ENCODE measurements around the gene DIS3L2. TPM values are rescaled to one million over a fixed set of nuclear protein-coding genes. Genes with fewer than 3 reads are reported as not detected.

DIS3L2 gene
- total RNA-seq, 2 donors from 2014 or later: 38.8 to 76.0 TPM

- H3K9me3 Mint-ChIP-seq: no peaks in the 10 kb centered on the region
- no peak overlapping the region for H3K4me3 Mint-ChIP-seq
- no peak overlapping the region for H3K27ac Mint-ChIP-seq
- no peaks in the 10 kb centered on the region for H3K27me3 Mint-ChIP-seq
- DNase-seq (ENCODE audit: low spot score) (no peak), ATAC-seq (no peak)
- H3K36me3 Mint-ChIP-seq: no peaks in the 10 kb centered on the region
- H3K4me1 Mint-ChIP-seq (ENCODE audit: low read depth in 2 of 2): peaks cover 17 to 19% of the 10 kb centered on the region in 2 donors
Measured at GRCh38 chr2:231988179-231988866, 26.8 kb downstream of the DIS3L2 start.

- Mint-ChIP-seq H3K4me1 (ENCODE audit: low read depth in 2 of 2) (peaks cover 19 to 21% of the 10 kb centered on the region in 2 donors), H3K27me3 (no peaks in the 10 kb centered on the region), H3K36me3 (no peaks in the 10 kb centered on the region), H3K9me3 (no peaks in the 10 kb centered on the region), H3K27ac (no peak overlapping the region), H3K4me3 (no peak overlapping the region)
- no peak for DNase-seq (ENCODE audit: low spot score)
- ATAC-seq: no peak
Measured at GRCh38 chr2:231991664-231992063, 30.2 kb downstream of the DIS3L2 start.

- DNase-seq (ENCODE audit: low spot score): no peak
- Mint-ChIP-seq H3K36me3 (no peaks in the 10 kb centered on the region), H3K27me3 (no peaks in the 10 kb centered on the region), H3K27ac (no peak overlapping the region), H3K4me3 (no peak overlapping the region), H3K4me1 (ENCODE audit: low read depth in 2 of 2) (peaks cover 25 to 30% of the 10 kb centered on the region in 2 donors), H3K9me3 (no peaks in the 10 kb centered on the region)
- no peak for ATAC-seq
Measured at GRCh38 chr2:231992888-231993287, 31.4 kb downstream of the DIS3L2 start.

GRCh38 chr2:231996797-231997540 lies 35.5 kb downstream of the DIS3L2 start:
- H3K4me3 Mint-ChIP-seq: no peak overlapping the region
- no peaks in the 10 kb centered on the region for H3K27me3 Mint-ChIP-seq
- H3K9me3 Mint-ChIP-seq: no peaks in the 10 kb centered on the region
- no peak overlapping the region for H3K27ac Mint-ChIP-seq
- no peak for DNase-seq (ENCODE audit: low spot score)
- no peaks in the 10 kb centered on the region for H3K36me3 Mint-ChIP-seq
- H3K4me1 Mint-ChIP-seq (ENCODE audit: low read depth in 2 of 2): peaks cover 32 to 38% of the 10 kb centered on the region in 2 donors
- no peak for ATAC-seq

GRCh38 chr2:231998046-231998445 lies 36.5 kb downstream of the DIS3L2 start:
- no peaks in the 10 kb centered on the region for H3K9me3 Mint-ChIP-seq
- H3K36me3 Mint-ChIP-seq: no peaks in the 10 kb centered on the region
- H3K4me1 Mint-ChIP-seq (ENCODE audit: low read depth in 2 of 2): peaks cover 31 to 38% of the 10 kb centered on the region in 2 donors
- no peak for DNase-seq (ENCODE audit: low spot score)
- no peak for ATAC-seq
- H3K27ac Mint-ChIP-seq: no peak overlapping the region
- H3K4me3 Mint-ChIP-seq: no peak overlapping the region
- H3K27me3 Mint-ChIP-seq: no peaks in the 10 kb centered on the region

GRCh38 chr2:232000439-232000838 lies 38.9 kb downstream of the DIS3L2 start:
- ATAC-seq (no peak), DNase-seq (ENCODE audit: low spot score) (no peak)
- no peak overlapping the region for H3K4me3 Mint-ChIP-seq
- peaks cover 2% of the 10 kb centered on the region for H3K36me3 Mint-ChIP-seq
- H3K9me3 Mint-ChIP-seq: no peaks in the 10 kb centered on the region
- no peak overlapping the region for H3K27ac Mint-ChIP-seq
- H3K4me1 Mint-ChIP-seq (ENCODE audit: low read depth in 2 of 2): peaks cover 30 to 38% of the 10 kb centered on the region in 2 donors
- no peaks in the 10 kb centered on the region for H3K27me3 Mint-ChIP-seq

- no peaks in the 10 kb centered on the region for H3K27me3 Mint-ChIP-seq
- ATAC-seq (no peak), DNase-seq (ENCODE audit: low spot score) (no peak)
- H3K36me3 Mint-ChIP-seq: peaks cover 4% of the 10 kb centered on the region
- H3K9me3 Mint-ChIP-seq: no peaks in the 10 kb centered on the region
- H3K27ac Mint-ChIP-seq: no peak overlapping the region
- peaks cover 25 to 32% of the 10 kb centered on the region in 2 donors for H3K4me1 Mint-ChIP-seq (ENCODE audit: low read depth in 2 of 2)
- no peak overlapping the region for H3K4me3 Mint-ChIP-seq
Measured at GRCh38 chr2:232001073-232001472, 39.6 kb downstream of the DIS3L2 start.

GRCh38 chr2:232006253-232006652 lies 44.7 kb downstream of the DIS3L2 start:
- peaks cover 11 to 14% of the 10 kb centered on the region in 2 donors for H3K4me1 Mint-ChIP-seq (ENCODE audit: low read depth in 2 of 2)
- ATAC-seq: no peak
- peaks cover 11% of the 10 kb centered on the region for H3K36me3 Mint-ChIP-seq
- H3K4me3 Mint-ChIP-seq: no peak overlapping the region
- no peaks in the 10 kb centered on the region for H3K27me3 Mint-ChIP-seq
- no peak for DNase-seq (ENCODE audit: low spot score)
- H3K27ac Mint-ChIP-seq: no peak overlapping the region
- H3K9me3 Mint-ChIP-seq: no peaks in the 10 kb centered on the region

- H3K9me3 Mint-ChIP-seq: no peaks in the 10 kb centered on the region
- ATAC-seq (no peak), DNase-seq (ENCODE audit: low spot score) (no peak)
- H3K36me3 Mint-ChIP-seq: peaks cover 11% of the 10 kb centered on the region
- peak overlapping the region in 1 of 2 donors; percentile 28 for H3K27ac Mint-ChIP-seq
- no peaks in the 10 kb centered on the region for H3K27me3 Mint-ChIP-seq
- H3K4me1 Mint-ChIP-seq (ENCODE audit: low read depth in 2 of 2): peaks cover 3 to 7% of the 10 kb centered on the region in 2 donors
- no peak overlapping the region for H3K4me3 Mint-ChIP-seq
Measured at GRCh38 chr2:232008907-232009638, 47.6 kb downstream of the DIS3L2 start.

- H3K4me3 Mint-ChIP-seq: no peak overlapping the region
- DNase-seq (ENCODE audit: low spot score) (no peak), ATAC-seq (no peak)
- peaks cover 4 to 10% of the 10 kb centered on the region in 2 donors for H3K4me1 Mint-ChIP-seq (ENCODE audit: low read depth in 2 of 2)
- peaks cover 11% of the 10 kb centered on the region for H3K36me3 Mint-ChIP-seq
- H3K27me3 Mint-ChIP-seq: no peaks in the 10 kb centered on the region
- no peaks in the 10 kb centered on the region for H3K9me3 Mint-ChIP-seq
- H3K27ac Mint-ChIP-seq: no peak overlapping the region
Measured at GRCh38 chr2:232009639-232010274, 48.2 kb downstream of the DIS3L2 start.

- H3K27ac Mint-ChIP-seq: no peak overlapping the region
- ATAC-seq (peak in 1 of 2 donors; percentile 48), DNase-seq (ENCODE audit: low spot score) (no peak)
Measured at GRCh38 chr2:232013701-232014353, 52.3 kb downstream of the DIS3L2 start.

GRCh38 chr2:232014681-232015080 lies 53.2 kb downstream of the DIS3L2 start:
- Mint-ChIP-seq H3K27ac (no peak overlapping the region), H3K9me3 (peaks cover 2% of the 10 kb centered on the region), H3K36me3 (peaks cover 15% of the 10 kb centered on the region), H3K27me3 (no peaks in the 10 kb centered on the region), H3K4me1 (ENCODE audit: low read depth in 2 of 2) (peaks cover 14 to 17% of the 10 kb centered on the region in 2 donors), H3K4me3 (no peak overlapping the region)
- DNase-seq (ENCODE audit: low spot score) (no peak), ATAC-seq (no peak)

More at GRCh38 chr2:232013701-232014353, 52.3 kb downstream of the DIS3L2 start:
- peaks cover 2% of the 10 kb centered on the region for H3K9me3 Mint-ChIP-seq
- no peak overlapping the region for H3K4me3 Mint-ChIP-seq
- peaks cover 17 to 18% of the 10 kb centered on the region in 2 donors for H3K4me1 Mint-ChIP-seq (ENCODE audit: low read depth in 2 of 2)
- peaks cover 15% of the 10 kb centered on the region for H3K36me3 Mint-ChIP-seq
- no peaks in the 10 kb centered on the region for H3K27me3 Mint-ChIP-seq

GRCh38 chr2:232018181-232018580 lies 56.7 kb downstream of the DIS3L2 start:
- H3K36me3 Mint-ChIP-seq: peaks cover 22% of the 10 kb centered on the region
- H3K27me3 Mint-ChIP-seq: no peaks in the 10 kb centered on the region
- H3K9me3 Mint-ChIP-seq: peaks cover 2% of the 10 kb centered on the region
- H3K4me1 Mint-ChIP-seq (ENCODE audit: low read depth in 2 of 2): peaks cover 14 to 17% of the 10 kb centered on the region in 2 donors
- DNase-seq (ENCODE audit: low spot score): no peak
- no peak overlapping the region for H3K4me3 Mint-ChIP-seq
- no peak overlapping the region for H3K27ac Mint-ChIP-seq
- ATAC-seq: no peak

All from natural killer cell treated with Interleukin-12 subunit alpha and Interleukin-12 subunit beta and Interleukin-15 and Interleukin-18, amount 100 ng/mL, for 72 hours (primary cell).